Psoas muscle (tissue), 8 donors: ENCODE data around the gene RETN. TPM values are rescaled to one million over a fixed set of nuclear protein-coding genes. Genes with fewer than 3 reads are reported as not detected.

Source experiments
- ATAC-seq, 4 donors: fragments of 200-7000 bp; cut with Tn5 transposase; one replicate each; pipeline ENCODE4 v1.9.1; 2020; ENCODE audit warnings: moderate library complexity in 3 of 4, mild to moderate bottlenecking in 2 of 4
- DNase-seq, 2 donors: peaks; one replicate each; pipeline ENCODE4 v3.0.0-alpha.2; 2020
- H3K27ac ChIP-seq: fragments of 200-600 bp; one replicate; pipeline ENCODE4 v1.8.0; 2022
- H3K27me3 ChIP-seq, 3 donors: fragments of 200-600 bp in 1 of 3; one replicate each; pipeline versions ENCODE4 v1.6.1 to v1.8.0; 2013 to 2022; ENCODE audit warnings: low read length in 2 of 3, mild to moderate bottlenecking in 2 of 3, moderate library complexity in 1 of 3; ENCODE audit not compliant: insufficient read depth in 3 of 3
- H3K36me3 ChIP-seq, 2 donors: fragments of 200-600 bp in 1 of 2; one replicate each; pipeline versions ENCODE4 v1.6.1 to v1.8.0; 2013 to 2022; ENCODE audit warnings: low read depth in 1 of 2, mild to moderate bottlenecking in 1 of 2, moderate library complexity in 1 of 2; ENCODE audit not compliant: insufficient read depth in 1 of 2
- H3K4me1 ChIP-seq: fragments of 200-600 bp; one replicate; pipeline ENCODE4 v1.8.0; 2022
- H3K4me3 ChIP-seq: fragments of 200-600 bp; one replicate; pipeline ENCODE4 v1.8.0; 2022; ENCODE audit warnings: mild to moderate bottlenecking
- H3K9me3 ChIP-seq: fragments of 200-600 bp; one replicate; pipeline ENCODE4 v1.8.0; 2022
- WGBS, 3 donors: extraction: QIAGEN DNeasy Blood & Tissue Kit; methylation state at CpG; one replicate each; pipeline versions ENCODE4 v1.1.6 to v1.1.7; 2013; 5-methylcytosine and 5-hydroxymethylcytosine counted together
- intact Hi-C, 2 donors: fragments of 100-400 bp; cut with DNase I; formaldehyde crosslinking; loops; one replicate each; pipeline versions ENCODE4 v1.11.0 to v1.14.2; 2022
- polyA plus RNA-seq, 3 donors: library from polyadenylated mRNA; stranded (reverse); fragments of 200-250 nt; gene quantifications; one replicate each; pipeline ENCODE4 v1.2.3, GENCODE V29; 2013
- total RNA-seq, 4 donors: library from RNA; stranded (reverse); fragmentation: NEBNext Ultra II Directional in 2 of 4; extraction: Animal tissue kit (Norgen Biotek cat#: 25700) in 2 of 4; gene quantifications; one replicate each; pipeline versions ENCODE4 v1.2.1 to v1.2.4, GENCODE V29; 2021 to 2023
- TF ChIP-seq, protein P1 (sequence below): fragments of 200-600 bp; IDR thresholded peaks from one replicate; pipeline ENCODE4 v1.8.0; 2022; ENCODE audit warnings: antibody characterized with exemption
- donor health status: healthy with polysubstance abuse.
- donor health status: DM: no; HTN: no; CAD: no; lungs with moderate emphysema.
- donor health status: Bipolar disorder and iron deficiency.
- donor health status: healthy.
- donor health status: DM: yes; HTN: yes; CAD: no.
- donor health status: DM: no; HTN: no; CAD: no.
- donor health status: DM: no; HTN: no; CAD: no.
- donor health status: DM: yes; HTN: yes; CAD: no.

Gene RETN
- total and polyA plus RNA-seq, 7 donors: 0.46 to 4.7 (median 0.57) TPM; not detected in 2

GRCh38 chr19:7704280-7705060, 35.6 kb downstream of the RETN start:
- Histone ChIP-seq H3K4me1 (no peaks in the 10 kb centered on the region), H3K27ac (no peak overlapping the region), H3K9me3 (no peaks in the 10 kb centered on the region), H3K4me3 (no peak overlapping the region), H3K27me3 (peaks cover 0 to 32% (median 4%) of the 10 kb centered on the region in 3 donors), H3K36me3 (no peaks in the 10 kb centered on the region)
- WGBS, 3 donors: 64 to 69% (median 65%) methylated on average over 6 of the region's 6 CpGs
- TF ChIP-seq, protein P1, sequence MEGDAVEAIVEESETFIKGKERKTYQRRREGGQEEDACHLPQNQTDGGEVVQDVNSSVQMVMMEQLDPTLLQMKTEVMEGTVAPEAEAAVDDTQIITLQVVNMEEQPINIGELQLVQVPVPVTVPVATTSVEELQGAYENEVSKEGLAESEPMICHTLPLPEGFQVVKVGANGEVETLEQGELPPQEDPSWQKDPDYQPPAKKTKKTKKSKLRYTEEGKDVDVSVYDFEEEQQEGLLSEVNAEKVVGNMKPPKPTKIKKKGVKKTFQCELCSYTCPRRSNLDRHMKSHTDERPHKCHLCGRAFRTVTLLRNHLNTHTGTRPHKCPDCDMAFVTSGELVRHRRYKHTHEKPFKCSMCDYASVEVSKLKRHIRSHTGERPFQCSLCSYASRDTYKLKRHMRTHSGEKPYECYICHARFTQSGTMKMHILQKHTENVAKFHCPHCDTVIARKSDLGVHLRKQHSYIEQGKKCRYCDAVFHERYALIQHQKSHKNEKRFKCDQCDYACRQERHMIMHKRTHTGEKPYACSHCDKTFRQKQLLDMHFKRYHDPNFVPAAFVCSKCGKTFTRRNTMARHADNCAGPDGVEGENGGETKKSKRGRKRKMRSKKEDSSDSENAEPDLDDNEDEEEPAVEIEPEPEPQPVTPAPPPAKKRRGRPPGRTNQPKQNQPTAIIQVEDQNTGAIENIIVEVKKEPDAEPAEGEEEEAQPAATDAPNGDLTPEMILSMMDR: no peak
- ATAC-seq (no peak), DNase-seq (no peak)
- intact Hi-C loops: no loop called here

DNA sequence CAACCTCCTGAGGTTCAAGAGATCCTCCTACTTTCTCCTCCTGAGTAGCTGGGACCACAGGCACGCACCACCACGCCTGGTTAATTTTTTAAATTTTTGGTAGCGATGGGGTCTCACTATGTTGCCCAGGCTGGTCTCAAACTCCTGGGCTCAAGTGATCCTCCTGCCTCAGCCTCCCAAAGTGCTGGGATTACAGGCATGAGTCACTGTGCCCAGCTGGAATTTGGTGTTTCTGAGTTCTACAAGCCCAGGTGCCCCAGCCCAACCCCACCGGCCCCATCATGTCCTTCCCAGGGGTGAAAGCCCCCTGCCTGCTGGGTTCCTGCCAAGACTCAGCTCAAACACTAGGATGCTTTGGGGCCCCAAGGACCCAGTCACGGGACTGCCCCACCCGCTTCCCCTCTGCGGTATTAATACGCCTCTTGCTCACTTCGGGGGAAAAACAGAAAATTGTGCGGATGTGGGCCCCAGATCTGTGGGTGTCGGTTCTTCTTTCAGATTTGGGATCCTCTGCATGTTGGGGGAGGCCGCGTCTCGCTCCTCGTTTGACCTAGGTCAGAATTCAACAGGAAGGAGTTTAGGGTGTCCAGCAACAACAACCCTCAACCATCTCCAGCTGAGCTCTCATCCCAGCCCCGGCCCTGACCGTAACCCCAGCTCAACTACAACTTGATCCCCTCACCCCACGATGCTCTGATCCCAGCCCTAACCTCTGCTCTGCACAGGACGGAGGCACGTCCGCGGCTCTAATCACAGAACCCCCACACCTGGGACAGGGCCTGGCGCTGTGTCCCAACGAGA, 36.7 kb downstream of the RETN start:
- TF ChIP-seq, protein P1: no peak
- intact Hi-C loops: no loop called here
- ATAC-seq (no peak), DNase-seq (peak in 1 of 2 donors; percentile 63)
- WGBS, 3 donors: 48 to 54% (median 48%) methylated on average over 24 of the region's 24 CpGs
- no peak overlapping the region for H3K4me3 ChIP-seq
- H3K4me1 ChIP-seq: no peaks in the 10 kb centered on the region
- no peak overlapping the region for H3K27ac ChIP-seq
- H3K9me3 ChIP-seq: no peaks in the 10 kb centered on the region
- peaks cover 0 to 22% (median 3%) of the 10 kb centered on the region in 3 donors for H3K27me3 ChIP-seq
- no peaks in the 10 kb centered on the region for H3K36me3 ChIP-seq

GRCh38 chr19:7706188-7706954, 37.5 kb downstream of the RETN start:
- no peak for DNase-seq
- intact Hi-C loops: no loop called here
- Histone ChIP-seq H3K4me1 (no peaks in the 10 kb centered on the region), H3K36me3 (no peaks in the 10 kb centered on the region), H3K27ac (no peak overlapping the region), H3K4me3 (no peak overlapping the region), H3K27me3 (peaks cover 0 to 14% (median 3%) of the 10 kb centered on the region in 3 donors), H3K9me3 (no peaks in the 10 kb centered on the region)
- no peak for ATAC-seq
- 67 to 74% (median 70%) methylated on average over 14 of the region's 14 CpGs for WGBS, 3 donors
- TF ChIP-seq, protein P1: no peak

- 37 to 53% (median 45%) methylated on average over 8 of the region's 8 CpGs for WGBS, 3 donors
- intact Hi-C loops: no loop called here
- Histone ChIP-seq H3K36me3 (no peaks in the 10 kb centered on the region), H3K9me3 (no peaks in the 10 kb centered on the region), H3K4me1 (no peaks in the 10 kb centered on the region), H3K4me3 (no peak overlapping the region), H3K27ac (no peak overlapping the region), H3K27me3 (peaks cover 0 to 11% (median 3%) of the 10 kb centered on the region in 3 donors)
- DNase-seq (no peak), ATAC-seq (no peak)
- TF ChIP-seq, protein P1: no peak
Observed at GRCh38 chr19:7706955-7707456, 38.2 kb downstream of the RETN start.
